CD4-positive, alpha-beta T cell treated with Interleukin-6 at 100 ng/mL for 8 hours (primary cell): Measurements from ENCODE around the gene SCN1B.

Experiments
- DNase-seq: peaks from one replicate; pipeline ENCODE4 v3.0.0-alpha.2; 2020; ENCODE audit warnings: mixed read lengths, low spot score

The SCN1B gene

GRCh38 chr19:35053667-35054293 lies 23.5 kb downstream of the SCN1B start:
- DNase-seq = no peak

DNA sequence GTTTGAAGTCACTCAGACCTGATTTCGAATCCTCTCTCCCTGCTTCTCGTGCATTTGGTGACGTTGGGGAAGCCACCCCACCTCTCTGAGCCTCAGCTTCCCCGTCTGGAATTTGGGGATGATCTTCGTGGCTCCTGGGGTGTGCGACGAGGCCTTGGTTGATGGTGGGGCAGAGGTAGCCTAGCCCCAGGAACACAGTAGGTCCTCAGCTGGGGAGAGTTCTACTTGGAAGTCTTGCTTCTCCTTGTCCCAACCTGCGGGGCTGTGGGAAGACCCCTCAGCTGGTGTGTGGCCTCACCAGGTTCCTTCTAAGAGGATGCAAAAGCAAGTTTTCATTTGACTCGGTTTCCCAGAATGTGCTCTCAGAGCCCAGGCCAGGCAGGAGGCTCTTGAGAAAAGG lies 24.4 kb downstream of the SCN1B start:
- DNase-seq = no peak

- no peak for DNase-seq
Observed at GRCh38 chr19:35055715-35056179, 25.5 kb downstream of the SCN1B start.

DNA sequence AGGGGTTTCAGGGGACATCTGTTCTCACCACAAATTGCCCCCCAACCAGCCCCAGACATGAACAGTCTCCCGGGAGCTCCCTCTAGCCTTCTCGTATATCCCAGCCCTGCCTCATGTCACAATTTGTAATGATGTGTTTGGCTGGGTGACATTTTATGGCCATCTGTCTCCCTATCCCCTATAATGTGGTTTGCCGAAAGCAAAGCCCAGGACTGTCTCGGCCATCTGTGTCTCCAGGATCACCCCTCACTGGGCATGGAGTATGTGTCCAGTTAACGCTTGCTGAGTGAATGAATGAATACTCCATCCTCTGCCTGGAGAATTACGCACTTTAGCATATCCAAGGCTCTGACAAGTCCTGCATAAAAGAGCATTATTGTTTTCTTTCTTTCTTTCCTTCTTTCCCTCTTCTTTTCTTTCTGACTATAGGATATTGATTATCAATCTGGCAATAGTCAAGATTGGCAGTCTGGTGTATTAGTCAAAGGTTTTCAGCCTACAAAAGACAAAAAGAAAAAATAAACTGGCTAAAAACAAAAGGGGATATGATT lies 26.3 kb downstream of the SCN1B start:
- no peak for DNase-seq

GRCh38 chr19:35058370-35058769 lies 28.1 kb downstream of the SCN1B start:
- no peak for DNase-seq

DNA sequence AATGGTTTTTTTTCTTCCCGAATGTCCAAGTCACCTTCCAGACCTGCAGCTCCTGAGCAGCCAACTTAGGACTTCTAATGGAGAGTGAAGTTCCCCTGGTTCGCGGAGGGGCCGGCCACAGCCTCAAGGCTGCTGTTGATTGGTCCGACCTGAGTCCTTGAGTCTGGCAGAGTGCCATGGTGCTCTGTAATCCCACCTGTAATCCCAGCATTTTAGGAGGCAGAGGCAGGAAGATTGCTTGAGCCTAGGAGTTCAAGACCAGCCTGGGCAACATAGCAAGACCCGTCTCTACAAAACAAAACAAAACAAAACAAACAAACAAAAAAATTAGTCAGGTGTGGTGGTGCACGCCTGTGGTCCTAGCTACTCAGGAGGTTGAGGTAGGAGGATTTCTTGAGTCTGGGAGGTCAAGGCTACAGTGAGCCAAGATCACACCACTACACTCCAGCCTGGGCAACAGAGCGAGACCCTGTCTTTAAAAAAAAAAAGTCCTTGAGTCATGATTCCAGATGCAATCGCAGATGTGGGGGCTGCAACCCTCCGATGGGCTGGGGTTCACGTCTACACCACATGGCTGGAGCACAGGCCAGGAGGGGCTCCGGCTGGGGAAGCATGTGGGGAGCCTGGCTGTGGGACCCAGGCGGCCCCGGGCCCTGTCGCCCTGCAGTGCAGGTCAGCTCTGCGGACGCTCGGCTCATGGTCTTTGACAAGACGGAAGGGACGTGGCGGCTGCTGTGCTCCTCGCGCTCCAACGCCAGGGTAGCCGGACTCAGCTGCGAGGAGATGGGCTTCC lies 28.9 kb downstream of the SCN1B start:
- no peak for DNase-seq

DNA sequence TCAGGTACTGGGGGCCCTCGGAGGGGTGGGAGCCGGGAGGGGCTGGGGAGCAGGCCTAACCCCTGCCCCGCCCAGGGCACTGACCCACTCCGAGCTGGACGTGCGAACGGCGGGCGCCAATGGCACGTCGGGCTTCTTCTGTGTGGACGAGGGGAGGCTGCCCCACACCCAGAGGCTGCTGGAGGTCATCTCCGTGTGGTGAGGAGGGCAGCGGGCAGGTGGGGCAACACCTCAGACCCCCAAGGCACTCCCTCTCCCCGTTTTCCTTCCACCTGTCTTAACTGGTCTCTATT lies 29.5 kb downstream of the SCN1B start:
- DNase-seq = no peak

DNA sequence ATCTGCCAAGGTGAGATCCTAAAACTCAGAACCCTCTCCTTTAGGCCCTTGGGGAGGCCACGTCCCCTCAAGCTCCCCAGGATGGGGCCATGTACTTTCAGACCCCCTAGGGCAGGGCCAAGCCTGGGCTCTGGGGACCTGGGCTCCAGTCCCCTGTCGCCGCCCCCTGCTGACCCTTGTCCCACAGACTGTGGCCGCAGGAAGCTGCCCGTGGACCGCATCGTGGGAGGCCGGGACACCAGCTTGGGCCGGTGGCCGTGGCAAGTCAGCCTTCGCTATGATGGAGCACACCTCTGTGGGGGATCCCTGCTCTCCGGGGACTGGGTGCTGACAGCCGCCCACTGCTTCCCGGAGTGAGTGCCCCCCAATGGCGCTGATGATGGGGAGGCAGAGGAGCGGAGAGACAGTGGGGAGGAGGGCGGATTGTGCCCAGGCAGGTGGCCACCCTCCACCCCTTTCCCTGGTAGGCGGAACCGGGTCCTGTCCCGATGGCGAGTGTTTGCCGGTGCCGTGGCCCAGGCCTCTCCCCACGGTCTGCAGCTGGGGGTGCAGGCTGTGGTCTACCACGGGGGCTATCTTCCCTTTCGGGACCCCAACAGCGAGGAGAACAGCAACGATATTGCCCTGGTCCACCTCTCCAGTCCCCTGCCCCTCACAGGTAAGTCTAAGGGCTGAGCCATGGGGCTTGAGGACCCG lies 30.0 kb downstream of the SCN1B start:
- no peak for DNase-seq

DNA sequence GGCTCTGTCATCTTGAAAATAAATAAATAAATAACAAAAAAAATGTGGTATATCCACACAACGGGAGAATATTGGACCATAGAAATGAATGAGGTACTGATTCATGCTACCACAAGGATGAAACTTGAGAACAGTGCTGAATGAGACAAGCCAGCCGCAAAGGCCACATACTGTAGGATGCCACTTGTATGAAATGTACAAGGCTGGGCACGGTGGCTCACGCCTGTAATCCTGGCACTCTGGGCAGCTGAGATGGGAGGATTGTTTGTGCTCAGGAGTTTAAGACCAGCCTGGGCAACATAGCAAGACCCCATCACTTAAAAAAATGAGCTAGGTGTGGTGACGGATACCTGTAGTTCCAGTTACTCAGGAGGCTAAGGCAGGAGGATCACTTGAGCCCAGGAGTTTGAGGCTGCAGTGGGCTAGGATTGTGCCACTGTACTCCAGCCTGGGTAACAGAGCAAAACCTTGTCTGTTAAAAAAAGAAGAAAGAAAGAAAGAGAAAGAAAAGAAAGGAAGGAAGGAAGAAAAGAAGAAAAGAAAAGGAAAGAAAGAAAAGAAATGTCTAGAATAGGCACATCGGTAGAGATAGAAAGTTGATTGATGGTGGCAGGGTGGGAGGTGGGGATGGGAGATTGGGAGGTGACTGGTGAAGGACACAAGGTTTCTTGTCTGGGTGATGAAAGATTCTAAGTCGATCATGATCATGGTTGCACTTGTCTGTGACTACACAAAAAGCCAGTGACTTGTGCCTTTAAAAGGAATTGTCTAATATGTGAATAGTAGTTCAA lies 31.5 kb downstream of the SCN1B start:
- no peak for DNase-seq

DNA sequence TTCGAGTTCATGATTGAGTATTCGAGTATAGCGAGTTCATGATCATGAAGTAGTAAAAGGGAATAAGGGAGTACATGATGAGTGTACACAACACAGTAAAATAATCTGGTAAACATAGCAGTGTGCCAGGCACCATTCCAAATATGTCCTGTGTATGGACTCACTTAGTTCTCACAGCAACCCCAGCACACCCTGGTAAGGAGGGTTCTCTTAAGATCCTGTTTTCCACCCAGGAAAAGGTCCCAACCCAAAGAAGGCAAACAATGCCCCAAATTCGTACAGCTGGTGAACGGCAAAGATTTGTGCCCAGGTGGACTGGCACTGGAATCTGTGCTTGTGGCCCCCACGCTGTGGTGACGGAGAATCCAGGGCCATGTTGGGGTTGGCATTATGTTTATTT lies 32.7 kb downstream of the SCN1B start:
- DNase-seq = no peak

DNA sequence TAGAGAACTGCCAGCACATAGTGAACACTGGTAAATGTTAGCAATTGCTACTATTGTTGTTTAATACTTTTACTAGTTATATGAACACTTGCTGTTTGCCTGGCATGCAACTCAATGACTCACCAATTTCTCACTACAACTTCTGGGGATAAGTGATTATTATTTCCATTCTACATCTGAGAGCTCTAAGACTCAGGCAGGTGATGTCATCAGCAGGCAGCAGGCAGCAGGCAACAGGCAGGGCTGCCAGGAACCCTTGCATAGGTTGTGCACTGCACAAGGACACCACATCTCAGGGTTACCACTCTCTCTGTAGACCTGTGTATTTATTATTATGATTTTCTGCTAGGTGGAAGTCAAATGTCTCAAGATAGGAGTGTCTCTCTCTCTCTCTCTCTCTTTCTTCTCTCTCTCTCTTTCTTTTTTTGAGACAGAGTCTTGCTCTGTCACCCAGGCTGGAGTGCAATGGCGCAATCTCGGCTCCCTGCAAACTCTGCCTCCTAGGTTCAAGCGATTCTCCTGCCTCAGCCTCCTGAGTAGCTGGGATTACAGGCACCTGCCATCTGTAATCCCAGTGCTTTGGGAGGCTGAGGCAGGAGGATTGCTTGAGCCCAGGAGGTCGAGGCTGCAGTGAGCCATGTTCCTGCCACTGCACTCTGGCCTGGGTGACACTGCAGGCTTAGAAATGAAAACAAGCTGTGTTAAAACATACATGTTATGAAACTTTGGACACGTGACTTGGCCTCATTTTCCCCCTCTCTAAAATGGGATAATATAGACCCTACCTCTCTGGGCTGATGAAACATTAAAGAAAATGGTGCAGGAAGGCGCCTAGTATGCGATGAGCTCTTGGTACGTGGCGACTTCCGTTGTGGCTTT lies 33.9 kb downstream of the SCN1B start:
- no peak for DNase-seq

- DNase-seq = no peak
Observed at GRCh38 chr19:35065574-35065973, 35.3 kb downstream of the SCN1B start.

DNA sequence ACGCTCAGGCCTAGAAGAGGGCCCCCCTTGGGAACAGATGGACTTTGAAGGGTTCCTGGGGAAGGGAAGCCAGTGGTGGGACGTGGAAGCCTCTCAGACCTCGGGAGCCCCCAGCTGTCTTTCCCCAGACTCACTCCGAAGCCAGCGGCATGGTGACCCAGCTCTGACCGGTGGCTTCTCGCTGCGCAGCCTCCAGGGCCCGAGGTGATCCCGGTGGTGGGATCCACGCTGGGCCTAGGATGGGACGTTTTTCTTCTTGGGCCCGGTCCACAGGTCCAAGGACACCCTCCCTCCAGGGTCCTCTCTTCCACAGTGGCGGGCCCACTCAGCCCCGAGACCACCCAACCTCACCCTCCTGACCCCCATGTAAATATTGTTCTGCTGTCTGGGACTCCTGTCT lies 35.9 kb downstream of the SCN1B start:
- DNase-seq = no peak

DNA sequence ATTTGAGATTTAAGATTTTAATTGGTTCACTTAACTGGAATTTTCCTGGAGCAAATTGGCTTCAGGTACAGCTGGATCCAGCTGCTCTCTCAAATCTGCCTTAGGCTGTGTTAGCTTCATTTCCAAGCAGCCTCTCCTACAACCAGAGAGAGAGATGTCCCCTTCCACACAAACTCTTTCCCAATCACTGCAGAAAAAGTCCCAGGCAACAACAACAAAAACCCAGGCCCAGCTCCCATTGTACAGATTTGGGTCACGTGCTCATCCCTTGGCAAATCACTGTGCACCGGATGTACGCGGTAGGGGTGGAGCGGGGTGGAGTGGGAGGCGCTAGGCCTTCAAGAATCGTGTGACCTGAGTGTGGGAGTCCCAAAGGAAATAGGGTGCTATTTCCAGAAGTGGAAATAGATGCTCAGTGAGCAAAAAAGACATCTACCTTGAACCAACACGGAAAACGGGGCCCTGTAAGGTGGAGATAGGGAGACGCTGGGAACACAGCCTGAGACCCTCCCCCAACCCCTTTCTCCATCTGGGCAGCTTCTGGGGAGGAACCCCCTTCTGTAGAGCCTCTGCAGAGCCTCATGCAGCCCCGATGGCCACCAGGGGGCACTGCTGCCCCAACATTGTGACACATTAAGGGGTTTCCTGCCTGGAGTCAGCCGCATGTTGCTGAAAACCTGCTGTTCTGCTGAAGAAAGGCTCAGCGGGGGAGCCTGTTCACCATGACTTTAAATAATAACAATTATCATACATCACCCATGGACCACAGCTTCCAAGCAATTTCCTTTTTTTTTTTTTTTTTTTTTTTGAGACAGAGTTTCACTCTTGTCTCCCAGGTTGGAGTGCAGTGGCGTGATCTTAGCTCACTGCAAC lies 36.7 kb downstream of the SCN1B start:
- peak; percentile 85 for DNase-seq

- DNase-seq = no peak
Observed at GRCh38 chr19:35068941-35069634, 38.8 kb downstream of the SCN1B start.

GRCh38 chr19:35069696-35070095 lies 39.4 kb downstream of the SCN1B start:
- no peak for DNase-seq

GRCh38 chr19:35070471-35070870 lies 40.2 kb downstream of the SCN1B start:
- DNase-seq = no peak

DNA sequence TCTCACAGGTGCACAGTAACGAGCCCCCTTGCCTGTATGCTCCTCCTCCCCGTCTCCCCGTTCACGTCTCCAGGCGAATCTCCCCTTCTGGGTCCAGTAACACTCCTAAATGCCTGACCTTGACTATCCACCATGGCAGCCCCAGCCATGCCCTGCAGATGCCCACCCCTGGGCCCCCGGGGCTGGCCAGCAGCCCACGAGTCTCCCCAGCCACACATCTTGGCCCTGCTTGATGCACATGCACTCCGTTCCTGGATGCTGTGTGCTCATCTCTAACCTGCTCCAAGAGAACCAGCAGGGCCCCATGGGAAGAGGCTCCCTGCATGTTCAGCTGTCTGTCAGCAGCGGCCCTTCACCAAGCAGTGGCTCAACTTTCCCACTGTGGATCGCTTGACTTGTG lies 43.2 kb downstream of the SCN1B start:
- DNase-seq = no peak

GRCh38 chr19:35073941-35074340 lies 43.7 kb downstream of the SCN1B start:
- DNase-seq = no peak
